ENCODE data around the gene LAMA2. TPM values are rescaled to one million over a fixed set of nuclear protein-coding genes. Genes with fewer than 3 reads are reported as not detected.

The LAMA2 gene
- total RNA-seq, 2 experiments from 2014 or later = 0.69 to 1.5 TPM

GRCh38 chr6:129188306-129188705 lies 305.4 kb downstream of the LAMA2 start:
- no peak overlapping the region for H3K27ac Mint-ChIP-seq
- H3K9me3 Mint-ChIP-seq = no peaks in the 10 kb centered on the region
- H3K4me1 Mint-ChIP-seq (ENCODE audit: low read depth) = no peaks in the 10 kb centered on the region
- no peak for TF ChIP-seq CTCF (IDR thresholded peaks at IDR 0.05)
- H3K4me3 Mint-ChIP-seq = no peak overlapping the region
- CTCF ChIA-PET = no interaction called here
- DNase-seq = no peak
- intact Hi-C loops (cut with micrococcal nuclease) = no loop called here
- no peaks in the 10 kb centered on the region for H3K36me3 Mint-ChIP-seq (ENCODE audit: low read depth)
- no peak for ATAC-seq
- POLR2A ChIA-PET = interaction anchor here (0.6 kb wide), 1 partner anchor 655 kb away, joined by 3 read pairs; no protein-coding TSS in a partner anchor
- no peaks in the 10 kb centered on the region for H3K27me3 Mint-ChIP-seq

- no peak overlapping the region for H3K4me3 Mint-ChIP-seq
- DNase-seq = no peak
- no peak for ATAC-seq
- intact Hi-C loops (cut with micrococcal nuclease) = no loop called here
- H3K27ac Mint-ChIP-seq = no peak overlapping the region
- H3K27me3 Mint-ChIP-seq = no peaks in the 10 kb centered on the region
- ChIA-PET POLR2A (interaction anchor here (0.6 kb wide), 1 partner anchor 656 kb away, joined by 3 read pairs; no protein-coding TSS in a partner anchor), CTCF (no interaction called here)
- no peaks in the 10 kb centered on the region for H3K36me3 Mint-ChIP-seq (ENCODE audit: low read depth)
- no peaks in the 10 kb centered on the region for H3K4me1 Mint-ChIP-seq (ENCODE audit: low read depth)
- TF ChIP-seq CTCF (IDR thresholded peaks at IDR 0.05) = no peak
- H3K9me3 Mint-ChIP-seq = no peaks in the 10 kb centered on the region
Measured at GRCh38 chr6:129188795-129189194, 305.9 kb downstream of the LAMA2 start.

- intact Hi-C loops (cut with micrococcal nuclease) = no loop called here
- ChIA-PET CTCF (no interaction called here), POLR2A (no interaction called here)
- Mint-ChIP-seq H3K4me3 (no peak overlapping the region), H3K27me3 (no peaks in the 10 kb centered on the region), H3K36me3 (ENCODE audit: low read depth) (no peaks in the 10 kb centered on the region), H3K9me3 (no peaks in the 10 kb centered on the region), H3K27ac (no peak overlapping the region), H3K4me1 (ENCODE audit: low read depth) (no peaks in the 10 kb centered on the region)
- DNase-seq (no peak), ATAC-seq (no peak)
- no peak for TF ChIP-seq CTCF (IDR thresholded peaks at IDR 0.05)
Measured at GRCh38 chr6:129189266-129189665, 306.3 kb downstream of the LAMA2 start.

GRCh38 chr6:129191235-129191634 lies 308.3 kb downstream of the LAMA2 start:
- no peak overlapping the region for H3K4me3 Mint-ChIP-seq
- intact Hi-C loops (cut with micrococcal nuclease) = no loop called here
- no peaks in the 10 kb centered on the region for H3K4me1 Mint-ChIP-seq (ENCODE audit: low read depth)
- no peaks in the 10 kb centered on the region for H3K27me3 Mint-ChIP-seq
- no peak for DNase-seq
- H3K36me3 Mint-ChIP-seq (ENCODE audit: low read depth) = no peaks in the 10 kb centered on the region
- no peak for TF ChIP-seq CTCF (IDR thresholded peaks at IDR 0.05)
- ATAC-seq = no peak
- no peak overlapping the region for H3K27ac Mint-ChIP-seq
- no peaks in the 10 kb centered on the region for H3K9me3 Mint-ChIP-seq
- ChIA-PET POLR2A (no interaction called here), CTCF (no interaction called here)

GRCh38 chr6:129192458-129192989 lies 309.6 kb downstream of the LAMA2 start:
- no peak for TF ChIP-seq CTCF (IDR thresholded peaks at IDR 0.05)
- no peak for ATAC-seq
- Mint-ChIP-seq H3K4me3 (no peak overlapping the region), H3K9me3 (no peaks in the 10 kb centered on the region), H3K4me1 (ENCODE audit: low read depth) (no peaks in the 10 kb centered on the region), H3K36me3 (ENCODE audit: low read depth) (no peaks in the 10 kb centered on the region), H3K27ac (no peak overlapping the region), H3K27me3 (peaks cover 1% of the 10 kb centered on the region)
- intact Hi-C loops (cut with micrococcal nuclease) = no loop called here
- ChIA-PET CTCF (interaction anchor here (1.2 kb wide), 1 partner anchor 11 kb away, joined by 4 read pairs; no protein-coding TSS in a partner anchor), POLR2A (no interaction called here)
- DNase-seq = no peak

Measured in activated CD8-positive, alpha-beta T cell treated with anti-CD3 and anti-CD28 coated beads for 36 hours (primary cell).